ENCODE data around the gene RGS8.

The RGS8 gene

GRCh38 chr1:182668521-182669054 lies 15.8 kb downstream of the RGS8 start:
- Histone ChIP-seq H3K9ac (ENCODE audit: low read depth, low read length) (no peak overlapping the region), H3K4me1 (ENCODE audit: control insufficient read depth, insufficient read depth, low read length) (peaks cover 25% of the 10 kb centered on the region), H3K27me3 (ENCODE audit: control insufficient read depth, insufficient read depth, low read length) (peaks cover 23% of the 10 kb centered on the region), H3K9me3 (ENCODE audit: control insufficient read depth, insufficient read depth, low read length) (no peaks in the 10 kb centered on the region), H3K4me3 (ENCODE audit: low read depth, low read length) (no peak overlapping the region), H3K36me3 (ENCODE audit: control insufficient read depth, insufficient read depth, low read length) (no peaks in the 10 kb centered on the region)

- Histone ChIP-seq H3K27me3 (ENCODE audit: control insufficient read depth, insufficient read depth, low read length) (peaks cover 23% of the 10 kb centered on the region), H3K4me3 (ENCODE audit: low read depth, low read length) (no peak overlapping the region), H3K4me1 (ENCODE audit: control insufficient read depth, insufficient read depth, low read length) (peaks cover 26% of the 10 kb centered on the region), H3K9me3 (ENCODE audit: control insufficient read depth, insufficient read depth, low read length) (no peaks in the 10 kb centered on the region), H3K36me3 (ENCODE audit: control insufficient read depth, insufficient read depth, low read length) (no peaks in the 10 kb centered on the region), H3K9ac (ENCODE audit: low read depth, low read length) (no peak overlapping the region)
These were observed 16.4 kb downstream of the RGS8 start for GRCh38 chr1:182667848-182668505.

DNA sequence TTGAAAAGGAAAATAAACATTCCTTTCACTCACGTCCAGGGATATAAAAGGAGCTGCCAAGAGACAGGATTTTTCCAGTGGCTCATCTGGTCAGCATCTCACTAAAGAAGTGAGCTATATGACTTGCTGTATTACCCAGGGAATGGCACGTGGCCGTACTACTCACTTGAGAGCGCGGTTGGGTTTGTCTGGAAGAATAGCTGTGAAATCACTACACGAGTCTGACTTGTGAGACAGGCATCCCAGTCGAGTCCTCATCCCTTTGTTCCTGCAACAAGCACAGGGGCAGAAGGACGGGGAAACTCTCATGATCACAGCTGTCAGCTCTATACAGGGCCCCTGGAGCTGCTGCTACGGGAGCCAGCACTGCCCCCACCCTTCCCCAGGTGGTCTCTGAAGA lies 17.7 kb downstream of the RGS8 start:
- no peaks in the 10 kb centered on the region for H3K9me3 ChIP-seq (ENCODE audit: control insufficient read depth, insufficient read depth, low read length)
- H3K27me3 ChIP-seq (ENCODE audit: control insufficient read depth, insufficient read depth, low read length), result peaks cover 23% of the 10 kb centered on the region
- H3K36me3 ChIP-seq (ENCODE audit: control insufficient read depth, insufficient read depth, low read length), result no peaks in the 10 kb centered on the region
- peaks cover 34% of the 10 kb centered on the region for H3K4me1 ChIP-seq (ENCODE audit: control insufficient read depth, insufficient read depth, low read length)
- H3K4me3 ChIP-seq (ENCODE audit: low read depth, low read length), result no peak overlapping the region
- no peak overlapping the region for H3K9ac ChIP-seq (ENCODE audit: low read depth, low read length)

DNA sequence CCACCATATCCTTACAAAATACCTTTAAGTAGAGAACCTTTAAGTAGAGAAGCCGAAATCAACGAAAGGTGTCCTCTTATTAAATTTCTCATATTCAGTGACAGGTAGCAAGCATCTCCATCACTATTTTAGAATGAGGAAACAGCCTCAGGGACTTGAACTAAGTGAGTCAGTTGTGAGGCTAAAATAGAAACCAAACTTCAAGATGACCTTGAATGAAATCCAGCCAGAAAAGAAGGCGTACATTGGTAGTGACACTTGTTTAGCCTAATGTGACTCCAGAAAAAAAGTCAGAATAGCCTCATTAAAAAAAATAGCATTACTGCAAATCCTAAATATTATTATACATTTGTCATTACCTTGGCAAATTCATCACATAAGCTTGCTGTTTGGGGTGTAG lies 20.1 kb downstream of the RGS8 start:
- H3K9me3 ChIP-seq (ENCODE audit: control insufficient read depth, insufficient read depth, low read length), result no peaks in the 10 kb centered on the region
- H3K36me3 ChIP-seq (ENCODE audit: control insufficient read depth, insufficient read depth, low read length), result no peaks in the 10 kb centered on the region
- no peak overlapping the region for H3K4me3 ChIP-seq (ENCODE audit: low read depth, low read length)
- peaks cover 23% of the 10 kb centered on the region for H3K27me3 ChIP-seq (ENCODE audit: control insufficient read depth, insufficient read depth, low read length)
- H3K4me1 ChIP-seq (ENCODE audit: control insufficient read depth, insufficient read depth, low read length), result peaks cover 38% of the 10 kb centered on the region
- no peak overlapping the region for H3K9ac ChIP-seq (ENCODE audit: low read depth, low read length)

DNA sequence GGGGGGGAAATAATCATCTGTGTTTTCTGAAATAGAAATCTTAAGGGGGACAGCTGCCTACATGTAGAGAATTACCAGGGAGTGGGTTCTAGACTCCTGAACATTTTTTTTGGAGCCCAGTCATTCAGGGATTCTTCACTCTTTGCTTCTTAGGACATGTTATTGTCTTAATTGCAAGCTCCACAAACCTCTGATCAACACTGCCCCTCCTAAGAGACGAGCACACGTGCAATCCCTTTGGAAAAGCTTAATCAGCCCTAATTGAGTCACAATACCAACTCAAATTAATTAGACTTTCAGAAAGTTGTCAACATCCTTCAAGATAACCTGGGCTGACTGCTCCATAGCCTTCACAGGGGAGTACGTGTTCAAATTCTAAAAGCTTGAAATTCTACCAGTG lies 21.4 kb downstream of the RGS8 start:
- Histone ChIP-seq H3K4me3 (ENCODE audit: low read depth, low read length) (no peak overlapping the region), H3K36me3 (ENCODE audit: control insufficient read depth, insufficient read depth, low read length) (no peaks in the 10 kb centered on the region), H3K9me3 (ENCODE audit: control insufficient read depth, insufficient read depth, low read length) (no peaks in the 10 kb centered on the region), H3K9ac (ENCODE audit: low read depth, low read length) (no peak overlapping the region), H3K27me3 (ENCODE audit: control insufficient read depth, insufficient read depth, low read length) (peaks cover 23% of the 10 kb centered on the region), H3K4me1 (ENCODE audit: control insufficient read depth, insufficient read depth, low read length) (peaks cover 38% of the 10 kb centered on the region)

- Histone ChIP-seq H3K4me3 (ENCODE audit: low read depth, low read length) (no peak overlapping the region), H3K27me3 (ENCODE audit: control insufficient read depth, insufficient read depth, low read length) (peaks cover 23% of the 10 kb centered on the region), H3K9ac (ENCODE audit: low read depth, low read length) (no peak overlapping the region), H3K36me3 (ENCODE audit: control insufficient read depth, insufficient read depth, low read length) (no peaks in the 10 kb centered on the region), H3K4me1 (ENCODE audit: control insufficient read depth, insufficient read depth, low read length) (peaks cover 35% of the 10 kb centered on the region), H3K9me3 (ENCODE audit: control insufficient read depth, insufficient read depth, low read length) (no peaks in the 10 kb centered on the region)
These were observed 22.1 kb downstream of the RGS8 start for GRCh38 chr1:182662121-182662890.

- Histone ChIP-seq H3K4me1 (ENCODE audit: control insufficient read depth, insufficient read depth, low read length) (peaks cover 18% of the 10 kb centered on the region), H3K9me3 (ENCODE audit: control insufficient read depth, insufficient read depth, low read length) (no peaks in the 10 kb centered on the region), H3K9ac (ENCODE audit: low read depth, low read length) (no peak overlapping the region), H3K4me3 (ENCODE audit: low read depth, low read length) (no peak overlapping the region), H3K36me3 (ENCODE audit: control insufficient read depth, insufficient read depth, low read length) (no peaks in the 10 kb centered on the region), H3K27me3 (ENCODE audit: control insufficient read depth, insufficient read depth, low read length) (no peaks in the 10 kb centered on the region)
These were observed 26.3 kb downstream of the RGS8 start for GRCh38 chr1:182658055-182658454.

- no peak overlapping the region for H3K4me3 ChIP-seq (ENCODE audit: low read depth, low read length)
These were observed 27.5 kb downstream of the RGS8 start for GRCh38 chr1:182656842-182657397.

GRCh38 chr1:182653986-182654385 lies 30.4 kb downstream of the RGS8 start:
- Histone ChIP-seq H3K9me3 (ENCODE audit: control insufficient read depth, insufficient read depth, low read length) (no peaks in the 10 kb centered on the region), H3K4me3 (ENCODE audit: low read depth, low read length) (no peak overlapping the region), H3K27me3 (ENCODE audit: control insufficient read depth, insufficient read depth, low read length) (no peaks in the 10 kb centered on the region), H3K9ac (ENCODE audit: low read depth, low read length) (no peak overlapping the region), H3K36me3 (ENCODE audit: control insufficient read depth, insufficient read depth, low read length) (no peaks in the 10 kb centered on the region), H3K4me1 (ENCODE audit: control insufficient read depth, insufficient read depth, low read length) (no peaks in the 10 kb centered on the region)

More at GRCh38 chr1:182656842-182657397, 27.5 kb downstream of the RGS8 start:
- Histone ChIP-seq H3K27me3 (ENCODE audit: control insufficient read depth, insufficient read depth, low read length) (no peaks in the 10 kb centered on the region), H3K4me1 (ENCODE audit: control insufficient read depth, insufficient read depth, low read length) (peaks cover 7% of the 10 kb centered on the region), H3K9ac (ENCODE audit: low read depth, low read length) (no peak overlapping the region), H3K9me3 (ENCODE audit: control insufficient read depth, insufficient read depth, low read length) (no peaks in the 10 kb centered on the region), H3K36me3 (ENCODE audit: control insufficient read depth, insufficient read depth, low read length) (no peaks in the 10 kb centered on the region)

DNA sequence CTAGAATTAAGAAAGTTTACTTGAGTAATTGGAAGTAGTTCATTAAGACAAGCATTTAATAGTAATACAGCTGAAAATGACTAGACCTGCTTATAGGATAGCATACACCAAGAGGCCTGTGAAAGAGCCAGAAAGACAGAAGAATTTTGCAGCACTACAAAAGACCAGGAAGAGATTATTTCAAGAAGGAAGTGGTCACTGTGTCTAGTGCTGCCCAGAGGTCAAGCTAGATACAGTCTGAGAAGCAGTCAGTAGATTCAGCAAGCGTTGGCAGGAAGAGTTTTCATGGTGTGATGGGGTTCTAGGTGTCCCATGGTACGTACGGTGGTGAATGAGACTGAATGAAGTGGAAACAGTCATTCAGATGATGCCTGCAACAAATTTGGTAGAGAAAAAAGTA lies 31.5 kb downstream of the RGS8 start:
- Histone ChIP-seq H3K27me3 (ENCODE audit: control insufficient read depth, insufficient read depth, low read length) (no peaks in the 10 kb centered on the region), H3K36me3 (ENCODE audit: control insufficient read depth, insufficient read depth, low read length) (no peaks in the 10 kb centered on the region), H3K9me3 (ENCODE audit: control insufficient read depth, insufficient read depth, low read length) (no peaks in the 10 kb centered on the region), H3K4me3 (ENCODE audit: low read depth, low read length) (no peak overlapping the region), H3K9ac (ENCODE audit: low read depth, low read length) (no peak overlapping the region), H3K4me1 (ENCODE audit: control insufficient read depth, insufficient read depth, low read length) (no peaks in the 10 kb centered on the region)

DNA sequence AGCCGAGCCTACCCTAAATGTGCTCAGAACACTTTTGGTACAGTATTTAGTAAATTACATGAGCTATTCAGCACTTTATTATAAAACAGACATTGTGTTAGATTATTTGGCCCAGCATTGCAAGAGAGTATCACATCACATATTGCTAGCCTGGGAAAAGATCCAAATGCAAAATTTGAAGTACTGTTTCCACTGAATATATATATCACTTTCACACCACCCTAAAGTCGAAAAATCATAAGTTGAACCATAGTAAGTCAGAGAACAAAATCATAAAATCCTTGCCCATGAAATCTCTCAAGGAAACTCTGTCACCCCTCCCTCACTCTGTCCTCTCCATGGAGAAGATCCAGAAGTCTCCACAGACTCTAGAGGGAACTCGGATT lies 33.1 kb downstream of the RGS8 start:
- Histone ChIP-seq H3K4me1 (ENCODE audit: control insufficient read depth, insufficient read depth, low read length) (no peaks in the 10 kb centered on the region), H3K4me3 (ENCODE audit: low read depth, low read length) (no peak overlapping the region), H3K36me3 (ENCODE audit: control insufficient read depth, insufficient read depth, low read length) (no peaks in the 10 kb centered on the region), H3K27me3 (ENCODE audit: control insufficient read depth, insufficient read depth, low read length) (no peaks in the 10 kb centered on the region), H3K9me3 (ENCODE audit: control insufficient read depth, insufficient read depth, low read length) (no peaks in the 10 kb centered on the region), H3K9ac (ENCODE audit: low read depth, low read length) (no peak overlapping the region)

Data from iPS-15b (cell line).